ENCODE data around the gene VPS35L.

- TF ChIP-seq YY1 (IDR thresholded peaks at IDR 0.05; ENCODE audit: insufficient read depth, insufficient read length) (no peak), SUZ12 (IDR thresholded peaks at IDR 0.05; ENCODE audit: extremely low read depth, insufficient read depth, insufficient read length) (no peak), ZNF274 (IDR thresholded peaks at IDR 0.05; ENCODE audit: low read depth, low read length) (no peak)
Observed at GRCh38 chr16:19540241-19540970, 15.1 kb upstream of the VPS35L start.
